Central memory CD8-positive, alpha-beta T cell (primary cell): ENCODE data around the gene IGLL5.

ENCODE experiments used
- ATAC-seq: fragments of 150-1000 bp; cut with Tn5 transposase; replicated peaks from 2 replicates; pipeline ENCODE4 v1.10.0; 2022; ENCODE audit warnings: mild to moderate bottlenecking, moderate FRiP score, moderate number of reproducible peaks; ENCODE audit not compliant: poor library complexity, severe bottlenecking; ENCODE audit errors: extremely low read depth
- DNase-seq, 2 donors: peaks; one replicate each; pipeline ENCODE4 v3.0.0; 2021; ENCODE audit warnings: low spot score in 2 of 2
- H3K27ac Mint-ChIP-seq: one replicate; pipeline ENCODE4 v1.8.0; 2022; ENCODE audit warnings: low read depth, mild to moderate bottlenecking, moderate library complexity, mixed read lengths
- H3K27me3 Mint-ChIP-seq: one replicate; pipeline ENCODE4 v1.8.0; 2022; ENCODE audit warnings: mixed read lengths
- H3K36me3 Mint-ChIP-seq: one replicate; pipeline ENCODE4 v1.8.0; 2022; ENCODE audit warnings: mild to moderate bottlenecking, moderate library complexity, mixed read lengths; ENCODE audit not compliant: insufficient read depth
- H3K4me1 Mint-ChIP-seq: one replicate; pipeline ENCODE4 v1.8.0; 2022; ENCODE audit warnings: mixed read lengths
- H3K4me3 Mint-ChIP-seq: one replicate; pipeline ENCODE4 v1.8.0; 2022; ENCODE audit warnings: mild to moderate bottlenecking, moderate library complexity, mixed read lengths
- H3K9me3 Mint-ChIP-seq: one replicate; pipeline ENCODE4 v1.8.0; 2022; ENCODE audit warnings: mixed read lengths

IGLL5 gene

DNA sequence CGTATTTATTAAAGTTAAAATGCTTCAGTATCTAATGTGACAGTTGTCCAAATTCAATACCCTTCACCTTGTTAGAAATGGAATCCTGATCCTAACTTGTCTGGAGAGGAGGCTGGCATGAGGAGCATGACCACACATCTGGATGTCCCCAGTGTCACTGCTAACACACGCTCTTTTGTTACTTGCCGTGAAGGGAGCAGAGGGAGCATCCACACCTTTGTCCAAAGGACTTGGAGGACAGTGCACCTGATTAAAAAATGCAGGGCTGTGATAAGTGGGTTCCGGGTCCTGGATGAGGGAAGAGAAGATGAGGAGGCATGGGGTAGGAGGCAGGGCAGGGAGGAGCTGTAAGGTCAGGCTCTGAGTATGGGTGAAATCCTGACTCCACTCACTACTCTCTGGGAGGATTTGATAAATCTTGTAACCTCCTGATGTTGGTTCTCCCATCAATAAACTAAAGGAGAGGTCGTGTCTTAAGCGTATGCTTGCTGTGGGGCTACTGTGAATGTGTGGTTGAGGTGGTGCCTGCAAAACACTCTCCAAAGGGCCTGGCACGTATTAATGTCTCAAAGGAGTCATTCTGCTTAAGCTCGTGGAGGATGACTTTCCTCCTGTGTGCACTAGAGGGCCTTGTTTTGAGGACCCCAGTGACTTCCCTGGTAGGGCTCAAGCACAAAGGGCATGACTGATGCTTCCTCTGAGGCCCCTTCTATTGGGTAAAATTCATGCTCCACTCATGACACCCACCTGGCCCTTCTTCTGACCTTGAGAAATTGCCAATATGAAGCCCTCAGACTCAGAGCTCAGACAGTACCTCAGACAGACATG is 16.8 kb upstream of the IGLL5 start:
- peak; percentile 52 for ATAC-seq
- Mint-ChIP-seq H3K9me3 (peaks cover 4% of the 10 kb centered on the region), H3K36me3 (peaks cover 2% of the 10 kb centered on the region), H3K27ac (no peak overlapping the region), H3K4me1 (peaks cover 49% of the 10 kb centered on the region), H3K4me3 (no peak overlapping the region), H3K27me3 (no peaks in the 10 kb centered on the region)
- DNase-seq, result no peak

DNA sequence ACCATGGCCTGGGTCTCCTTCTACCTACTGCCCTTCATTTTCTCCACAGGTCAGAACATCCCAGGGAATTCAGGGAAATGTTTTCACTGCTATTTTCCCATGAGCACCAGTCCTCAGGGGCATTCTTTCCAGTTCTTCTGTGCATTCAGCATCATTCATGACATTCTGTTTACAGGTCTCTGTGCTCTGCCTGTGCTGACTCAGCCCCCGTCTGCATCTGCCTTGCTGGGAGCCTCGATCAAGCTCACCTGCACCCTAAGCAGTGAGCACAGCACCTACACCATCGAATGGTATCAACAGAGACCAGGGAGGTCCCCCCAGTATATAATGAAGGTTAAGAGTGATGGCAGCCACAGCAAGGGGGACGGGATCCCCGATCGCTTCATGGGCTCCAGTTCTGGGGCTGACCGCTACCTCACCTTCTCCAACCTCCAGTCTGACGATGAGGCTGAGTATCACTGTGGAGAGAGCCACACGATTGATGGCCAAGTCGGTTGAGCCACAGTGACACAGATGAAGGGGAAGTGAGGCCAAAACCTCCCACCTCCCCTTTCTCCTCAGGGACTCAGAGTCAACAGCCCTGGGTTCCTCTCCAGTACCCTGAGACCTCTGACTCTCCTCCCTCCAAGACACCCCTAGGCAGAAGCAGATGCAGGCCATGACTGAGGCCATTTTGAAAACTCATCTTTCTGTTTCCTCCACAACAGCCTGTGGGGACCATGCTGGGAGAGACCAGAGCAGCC is 15.9 kb upstream of the IGLL5 start:
- no peak overlapping the region for H3K4me3 Mint-ChIP-seq
- H3K4me1 Mint-ChIP-seq, result peaks cover 46% of the 10 kb centered on the region
- no peaks in the 10 kb centered on the region for H3K27me3 Mint-ChIP-seq
- peaks cover 4% of the 10 kb centered on the region for H3K9me3 Mint-ChIP-seq
- peaks cover 2% of the 10 kb centered on the region for H3K36me3 Mint-ChIP-seq
- DNase-seq (no peak), ATAC-seq (no peak)
- no peak overlapping the region for H3K27ac Mint-ChIP-seq

DNA sequence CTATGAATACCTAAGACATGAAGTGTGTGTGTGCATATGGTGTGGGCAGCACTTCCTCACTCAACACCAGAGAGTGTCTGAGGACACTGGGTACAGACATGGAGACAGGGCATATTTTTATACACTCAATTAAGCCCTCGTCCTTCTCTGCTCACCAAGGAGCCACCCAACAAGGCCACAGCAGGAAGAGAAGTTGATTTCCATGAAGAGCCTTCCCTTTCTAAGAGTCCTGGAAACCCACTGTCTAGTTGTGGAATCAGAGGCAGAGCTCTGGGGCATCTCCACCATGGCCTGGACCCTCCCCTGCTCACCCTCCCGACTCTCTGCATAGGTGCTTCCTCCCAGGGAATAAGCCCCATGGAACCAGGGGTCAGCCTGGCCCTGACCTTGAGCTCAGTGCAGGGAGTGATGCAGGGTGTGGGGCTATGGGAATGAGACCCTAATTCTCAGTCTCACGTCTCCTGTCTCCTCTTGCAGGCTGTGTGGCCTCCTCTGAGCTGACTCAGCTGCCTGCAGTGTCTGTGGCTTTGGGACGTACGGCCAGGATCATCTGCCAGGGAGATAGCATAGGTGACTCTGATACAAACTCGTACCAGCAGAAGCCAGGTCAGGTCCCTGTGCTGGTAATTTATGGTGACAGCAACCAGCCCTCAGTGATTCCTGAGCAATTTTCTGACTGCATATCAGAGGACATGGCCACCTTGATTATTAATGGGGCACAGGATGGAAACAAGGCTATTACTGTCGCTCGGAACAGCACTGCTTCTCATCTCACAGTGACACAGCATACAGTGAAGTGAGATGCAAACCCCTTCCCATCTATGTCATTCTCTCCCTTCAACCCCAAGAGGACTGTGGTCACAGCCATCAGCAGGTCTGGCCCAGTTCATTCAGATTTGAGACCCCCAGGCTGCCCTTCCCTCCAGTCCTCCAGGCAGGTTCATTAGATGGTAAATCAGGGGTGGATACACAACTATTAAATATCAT is 14.6 kb upstream of the IGLL5 start:
- Mint-ChIP-seq H3K4me1 (peaks cover 40% of the 10 kb centered on the region), H3K36me3 (peaks cover 2% of the 10 kb centered on the region), H3K27ac (no peak overlapping the region), H3K9me3 (peaks cover 4% of the 10 kb centered on the region), H3K4me3 (no peak overlapping the region), H3K27me3 (no peaks in the 10 kb centered on the region)
- ATAC-seq (no peak), DNase-seq (no peak)

DNA sequence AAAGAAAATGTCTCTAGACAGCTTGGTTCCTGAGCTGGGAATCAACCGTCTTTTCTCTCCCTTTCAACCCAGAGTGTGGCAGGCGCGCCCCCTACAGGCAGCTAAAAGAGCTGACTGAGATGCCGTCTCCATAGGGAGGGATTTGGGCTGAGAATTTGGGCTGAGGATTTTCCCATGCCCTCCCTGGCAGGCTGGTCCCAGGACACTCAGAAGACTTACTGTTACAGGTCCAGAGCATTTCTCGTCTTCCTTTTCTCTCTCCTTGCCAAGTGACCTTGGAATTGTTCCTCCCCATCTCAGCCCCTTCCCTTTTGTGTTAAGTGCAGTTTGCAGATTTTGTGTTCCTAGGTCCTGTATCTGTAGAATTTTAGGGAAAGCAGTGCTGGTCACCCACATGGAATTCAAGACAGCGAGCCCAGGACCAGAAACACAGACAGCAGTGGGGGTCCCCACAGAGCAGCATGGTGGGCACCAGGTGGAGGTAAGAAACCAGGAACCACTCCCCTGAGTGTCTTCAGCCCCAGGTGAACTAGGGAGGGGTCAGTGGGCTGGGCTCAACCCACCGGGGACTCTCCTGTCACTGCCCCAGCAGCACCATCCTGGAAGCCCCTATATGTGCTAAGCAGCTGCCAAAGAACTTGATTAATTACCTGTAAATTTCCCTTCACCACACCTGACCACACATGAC is 9.9 kb upstream of the IGLL5 start:
- H3K36me3 Mint-ChIP-seq, result peaks cover 2% of the 10 kb centered on the region
- H3K4me1 Mint-ChIP-seq, result peaks cover 30% of the 10 kb centered on the region
- peaks cover 4% of the 10 kb centered on the region for H3K9me3 Mint-ChIP-seq
- H3K4me3 Mint-ChIP-seq, result no peak overlapping the region
- no peak for ATAC-seq
- H3K27me3 Mint-ChIP-seq, result no peaks in the 10 kb centered on the region
- H3K27ac Mint-ChIP-seq, result no peak overlapping the region
- peak; percentile 48 to 68 for DNase-seq

DNA sequence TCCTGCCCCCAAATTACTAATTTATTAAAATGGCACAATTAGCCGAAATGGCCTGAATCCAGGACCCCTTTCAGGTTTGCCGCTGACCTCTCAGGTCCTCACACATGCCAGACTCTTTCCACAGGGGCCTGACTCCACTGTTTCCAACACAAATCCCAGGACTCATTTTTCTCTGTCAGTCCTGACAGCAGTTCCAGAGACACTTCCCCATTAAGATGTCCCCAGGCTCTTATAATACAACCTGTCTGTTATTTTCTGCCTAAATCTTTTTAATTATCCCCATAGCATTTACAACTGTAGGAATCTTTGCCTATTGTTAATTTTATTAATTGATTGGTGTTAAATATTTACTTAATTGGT is 9.4 kb upstream of the IGLL5 start:
- no peak for DNase-seq
- no peaks in the 10 kb centered on the region for H3K27me3 Mint-ChIP-seq
- H3K36me3 Mint-ChIP-seq, result peaks cover 2% of the 10 kb centered on the region
- ATAC-seq, result no peak
- H3K27ac Mint-ChIP-seq, result no peak overlapping the region
- H3K4me1 Mint-ChIP-seq, result peaks cover 30% of the 10 kb centered on the region
- no peak overlapping the region for H3K4me3 Mint-ChIP-seq
- peaks cover 4% of the 10 kb centered on the region for H3K9me3 Mint-ChIP-seq

DNA sequence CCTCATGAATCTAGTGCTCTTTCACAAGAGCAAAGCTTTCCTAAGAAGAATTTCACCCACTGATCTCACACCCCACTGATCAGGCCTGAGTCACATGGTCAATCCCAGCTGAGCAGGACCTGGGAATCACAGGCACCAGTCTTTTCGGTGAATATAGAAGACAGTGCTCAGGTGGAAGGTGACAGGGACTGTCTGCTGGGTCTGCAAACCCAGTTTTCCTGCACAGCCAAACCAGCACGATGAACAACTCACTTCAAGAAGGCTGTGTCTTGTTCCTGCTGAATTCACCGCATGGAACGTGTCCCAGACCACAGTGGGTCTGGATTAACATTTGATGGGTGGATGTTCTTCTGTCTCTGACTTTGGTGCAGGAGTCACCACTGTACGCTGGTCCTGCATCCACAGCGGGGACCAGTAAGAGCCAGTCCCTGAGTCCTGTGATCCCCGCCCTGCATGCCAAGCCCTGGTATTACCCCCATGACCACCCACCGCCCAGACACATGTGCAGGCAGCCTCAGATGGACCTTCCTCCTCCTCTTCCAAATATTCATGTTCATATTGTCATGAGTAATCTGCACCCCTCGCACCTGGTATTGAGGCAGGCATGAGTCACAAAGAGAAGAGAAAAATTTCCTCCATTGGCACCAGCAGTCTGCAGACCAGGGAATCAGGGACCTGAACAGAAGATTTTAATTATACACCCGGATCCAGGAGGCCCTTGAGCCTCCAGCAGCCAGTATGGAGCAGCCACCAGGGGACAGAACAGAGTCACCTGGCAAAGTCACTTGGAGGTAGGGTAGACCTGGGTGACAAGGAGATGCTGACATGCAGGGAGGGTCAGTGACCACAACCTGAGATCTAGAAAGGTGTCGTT is 8.6 kb upstream of the IGLL5 start:
- Mint-ChIP-seq H3K27ac (no peak overlapping the region), H3K36me3 (peaks cover 2% of the 10 kb centered on the region)

DNA sequence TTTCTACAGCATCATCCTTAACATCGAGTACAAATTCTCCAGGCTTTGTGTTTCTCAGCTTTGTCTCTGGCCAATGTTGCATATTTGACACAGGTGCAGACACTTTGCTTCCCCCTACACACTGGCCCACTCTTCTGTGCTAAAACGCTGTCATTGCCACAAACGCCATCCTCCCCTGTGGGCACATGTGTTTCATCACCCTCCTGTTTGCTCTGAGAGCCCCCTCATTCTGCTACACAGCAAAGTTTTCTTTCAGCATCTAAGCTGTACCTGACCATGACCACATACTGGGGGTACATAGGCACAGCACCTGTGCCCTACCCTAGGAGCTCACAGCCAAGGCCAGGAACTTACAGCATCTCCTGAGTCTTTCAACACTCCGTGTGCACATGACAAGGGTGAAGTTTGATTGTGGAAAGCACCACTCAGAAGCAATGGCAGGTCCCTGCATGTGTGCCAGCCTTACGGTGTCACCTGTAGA is 7.9 kb upstream of the IGLL5 start:
- no peaks in the 10 kb centered on the region for H3K27me3 Mint-ChIP-seq
- ATAC-seq (no peak), DNase-seq (no peak)
- H3K4me1 Mint-ChIP-seq, result peaks cover 39% of the 10 kb centered on the region
- H3K27ac Mint-ChIP-seq, result no peak overlapping the region
- no peaks in the 10 kb centered on the region for H3K36me3 Mint-ChIP-seq
- no peaks in the 10 kb centered on the region for H3K9me3 Mint-ChIP-seq
- H3K4me3 Mint-ChIP-seq, result no peak overlapping the region

More for the DNA sequence above, 8.6 kb upstream of the IGLL5 start:
- no peak for ATAC-seq
- no peak overlapping the region for H3K4me3 Mint-ChIP-seq
- DNase-seq, result no peak
- H3K27me3 Mint-ChIP-seq, result no peaks in the 10 kb centered on the region
- no peaks in the 10 kb centered on the region for H3K9me3 Mint-ChIP-seq
- peaks cover 34% of the 10 kb centered on the region for H3K4me1 Mint-ChIP-seq

DNA sequence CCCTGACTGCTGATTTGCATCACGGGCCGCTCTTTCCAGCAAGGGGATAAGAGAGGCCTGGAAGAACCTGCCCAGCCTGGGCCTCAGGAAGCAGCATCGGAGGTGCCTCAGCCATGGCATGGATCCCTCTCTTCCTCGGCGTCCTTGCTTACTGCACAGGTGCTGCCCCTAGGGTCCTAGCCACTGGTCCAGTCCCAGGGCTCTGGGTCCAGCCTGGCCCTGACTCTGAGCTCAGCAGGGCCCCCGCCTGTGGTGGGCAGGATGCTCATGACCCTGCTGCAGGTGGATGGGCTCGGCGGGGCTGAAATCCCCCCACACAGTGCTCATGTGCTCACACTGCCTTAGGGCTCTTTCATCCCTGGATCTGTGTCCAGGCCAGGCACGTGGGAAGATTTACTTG is 7.0 kb upstream of the IGLL5 start:
- peaks cover 2% of the 10 kb centered on the region for H3K27me3 Mint-ChIP-seq
- DNase-seq, result no peak
- no peak overlapping the region for H3K27ac Mint-ChIP-seq
- no peak overlapping the region for H3K4me3 Mint-ChIP-seq
- no peak for ATAC-seq
- H3K4me1 Mint-ChIP-seq, result peaks cover 37% of the 10 kb centered on the region
- no peaks in the 10 kb centered on the region for H3K9me3 Mint-ChIP-seq
- no peaks in the 10 kb centered on the region for H3K36me3 Mint-ChIP-seq

DNA sequence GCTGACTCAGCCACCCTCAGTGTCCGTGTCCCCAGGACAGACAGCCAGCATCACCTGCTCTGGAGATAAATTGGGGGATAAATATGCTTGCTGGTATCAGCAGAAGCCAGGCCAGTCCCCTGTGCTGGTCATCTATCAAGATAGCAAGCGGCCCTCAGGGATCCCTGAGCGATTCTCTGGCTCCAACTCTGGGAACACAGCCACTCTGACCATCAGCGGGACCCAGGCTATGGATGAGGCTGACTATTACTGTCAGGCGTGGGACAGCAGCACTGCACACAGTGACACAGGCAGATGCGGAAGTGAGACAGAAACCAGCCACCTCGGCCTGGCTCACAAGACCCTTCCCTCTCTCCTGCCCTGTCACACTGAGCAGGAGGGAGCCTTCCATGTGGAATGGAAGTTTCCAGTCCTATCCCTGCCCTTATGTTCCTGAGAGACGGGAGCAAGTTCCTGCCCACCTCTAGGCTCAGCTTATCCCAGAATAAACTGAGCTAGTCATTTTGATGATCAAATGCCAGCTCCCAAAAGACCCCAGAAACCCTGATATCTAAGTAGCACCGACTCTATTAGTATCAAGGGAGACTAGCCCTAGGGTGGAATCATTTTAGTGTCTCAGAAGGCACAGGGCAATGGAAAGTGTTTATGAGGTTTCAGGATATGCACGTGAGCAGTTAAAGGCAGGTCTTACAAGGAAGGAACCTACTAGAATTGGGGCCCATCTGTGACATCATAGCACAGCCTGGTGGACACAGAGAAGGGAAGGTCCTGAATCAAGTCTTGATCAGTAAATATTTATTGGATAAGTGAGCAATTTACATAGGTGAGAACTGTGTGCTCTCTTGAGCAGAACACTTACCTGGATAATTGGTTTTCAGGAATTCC is 6.3 kb upstream of the IGLL5 start:
- Mint-ChIP-seq H3K36me3 (no peaks in the 10 kb centered on the region), H3K27me3 (peaks cover 6% of the 10 kb centered on the region), H3K9me3 (no peaks in the 10 kb centered on the region), H3K27ac (no peak overlapping the region), H3K4me1 (peaks cover 30% of the 10 kb centered on the region), H3K4me3 (no peak overlapping the region)
- DNase-seq (no peak), ATAC-seq (no peak)

DNA sequence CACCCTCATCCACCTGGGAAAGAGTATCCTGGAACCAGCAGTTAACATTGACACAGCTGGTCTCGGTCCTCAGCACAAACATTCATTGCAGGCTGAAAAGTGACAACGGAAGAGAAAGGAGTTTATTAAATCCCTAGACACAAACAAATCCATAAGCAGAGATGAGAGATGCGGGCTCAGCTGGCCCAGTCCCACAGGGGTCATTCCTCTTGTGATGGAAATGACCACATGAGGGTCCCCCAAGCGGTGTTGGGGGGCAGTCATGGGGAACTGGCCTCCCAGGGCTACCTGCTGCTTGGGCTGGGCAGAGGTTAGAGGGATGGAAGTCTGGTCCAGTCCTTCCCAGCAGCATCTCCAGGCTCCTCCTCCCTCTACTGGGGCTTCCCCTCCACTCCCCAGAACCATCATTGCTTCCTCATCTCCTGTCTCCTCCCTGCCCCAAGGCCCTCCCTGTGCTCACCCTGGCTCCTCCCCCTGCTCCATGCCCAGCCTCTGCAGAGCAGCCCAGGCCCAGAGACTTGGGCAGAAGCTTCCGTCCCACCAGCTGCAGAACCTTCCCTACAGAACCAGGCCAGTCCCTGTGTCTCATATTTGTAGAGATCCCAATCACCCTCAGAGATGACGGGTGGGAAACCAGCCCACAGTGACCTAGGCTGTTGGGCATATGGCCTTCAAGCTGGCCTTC is 5.4 kb upstream of the IGLL5 start:
- Mint-ChIP-seq H3K27me3 (peaks cover 6% of the 10 kb centered on the region), H3K4me3 (no peak overlapping the region), H3K4me1 (peaks cover 29% of the 10 kb centered on the region), H3K9me3 (no peaks in the 10 kb centered on the region), H3K27ac (no peak overlapping the region), H3K36me3 (no peaks in the 10 kb centered on the region)
- no peak for ATAC-seq
- DNase-seq, result no peak
